MM.1S (cell line): ENCODE data around the gene FHIT.

Experiments used
- EZH2 ChIP-seq: fragments of 300-600 bp; sonication (generic); optimal IDR thresholded peaks from 2 replicates; pipeline ENCODE3; 2017; ENCODE audit warnings: low read depth, mild to moderate bottlenecking, antibody characterized with exemption, low read length, mixed read lengths
- EZH2phosphoT487 ChIP-seq: fragments of 300-600 bp; sonication (generic); IDR thresholded peaks from 2 replicates; pipeline ENCODE4 v1.6.1; 2018; ENCODE audit warnings: antibody characterized with exemption, low read length
- TF ChIP-seq, protein P1 (sequence below): fragments of 300-600 bp; sonication (generic); IDR thresholded peaks from 2 replicates; pipeline ENCODE4 v1.5.1; 2016; ENCODE audit warnings: antibody characterized with exemption, low read length, mixed read lengths

DNA sequence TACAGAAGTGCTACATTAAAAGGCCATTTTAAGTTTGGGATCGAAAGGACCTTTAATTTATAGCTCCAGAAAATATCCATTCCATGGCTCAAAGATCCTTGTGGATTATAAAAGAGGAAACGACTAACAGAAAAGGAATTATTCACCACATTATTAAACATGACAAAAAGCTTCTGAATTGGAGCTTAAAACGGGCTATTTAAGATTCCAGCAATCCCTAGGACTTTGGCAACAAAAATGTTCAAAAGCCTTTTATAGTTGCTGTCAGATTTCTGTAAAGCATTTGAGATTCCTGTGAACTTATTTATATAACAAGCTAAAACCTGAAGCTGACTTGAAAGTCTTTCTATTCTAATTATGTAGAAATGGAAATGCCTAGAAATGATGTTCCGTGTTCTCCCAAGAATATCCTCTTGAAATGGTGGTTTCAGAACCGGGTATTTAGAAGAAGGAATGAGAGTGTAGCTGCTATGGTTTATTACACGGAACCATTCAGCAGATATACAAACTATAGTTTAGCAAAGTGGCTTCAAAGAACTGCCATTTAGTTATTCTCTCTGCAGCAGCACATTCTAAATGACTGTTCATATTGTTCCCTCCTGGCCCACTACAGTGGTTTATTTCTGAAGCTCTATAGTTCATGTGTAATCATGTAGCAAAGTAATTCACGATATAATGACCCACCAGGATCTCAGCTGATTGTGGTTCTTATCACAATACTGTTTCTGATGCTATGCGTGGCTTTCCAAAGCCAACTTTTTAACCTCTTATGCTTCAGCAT is 961.7 kb downstream of the FHIT start:
- TF ChIP-seq, protein P1, sequence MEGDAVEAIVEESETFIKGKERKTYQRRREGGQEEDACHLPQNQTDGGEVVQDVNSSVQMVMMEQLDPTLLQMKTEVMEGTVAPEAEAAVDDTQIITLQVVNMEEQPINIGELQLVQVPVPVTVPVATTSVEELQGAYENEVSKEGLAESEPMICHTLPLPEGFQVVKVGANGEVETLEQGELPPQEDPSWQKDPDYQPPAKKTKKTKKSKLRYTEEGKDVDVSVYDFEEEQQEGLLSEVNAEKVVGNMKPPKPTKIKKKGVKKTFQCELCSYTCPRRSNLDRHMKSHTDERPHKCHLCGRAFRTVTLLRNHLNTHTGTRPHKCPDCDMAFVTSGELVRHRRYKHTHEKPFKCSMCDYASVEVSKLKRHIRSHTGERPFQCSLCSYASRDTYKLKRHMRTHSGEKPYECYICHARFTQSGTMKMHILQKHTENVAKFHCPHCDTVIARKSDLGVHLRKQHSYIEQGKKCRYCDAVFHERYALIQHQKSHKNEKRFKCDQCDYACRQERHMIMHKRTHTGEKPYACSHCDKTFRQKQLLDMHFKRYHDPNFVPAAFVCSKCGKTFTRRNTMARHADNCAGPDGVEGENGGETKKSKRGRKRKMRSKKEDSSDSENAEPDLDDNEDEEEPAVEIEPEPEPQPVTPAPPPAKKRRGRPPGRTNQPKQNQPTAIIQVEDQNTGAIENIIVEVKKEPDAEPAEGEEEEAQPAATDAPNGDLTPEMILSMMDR = no peak
- no peak for TF ChIP-seq EZH2
- TF ChIP-seq EZH2phosphoT487 = no peak
